Astrocyte of the spinal cord (primary cell): ENCODE measurements around the gene ASTN2.
"Not testable (repeated sequence)": the region's sequence is repeated elsewhere in the genome, so short reads cannot be mapped to it uniquely, and the experiment has no call there.

ENCODE experiments used
- DNase-seq: peaks from one replicate; pipeline ENCODE4 v3.0.0; 2011; ENCODE audit warnings: low read depth, low spot score
- H3K4me3 ChIP-seq: 2 replicates; pipeline ENCODE4 v1.5.1; 2011; ENCODE audit warnings: low read depth, mild to moderate bottlenecking, low read length, moderate library complexity
- CTCF ChIP-seq: IDR thresholded peaks from 2 replicates; pipeline ENCODE4 v1.5.1; 2012; ENCODE audit warnings: low read depth, mild to moderate bottlenecking, low read length, inconsistent platforms
- in situ Hi-C: cut with HindIII; loops from 2 replicates; pipeline ENCODE4 v1.10.0; 2017; ENCODE audit warnings: low sequenced_read_pairs

Gene ASTN2

DNA sequence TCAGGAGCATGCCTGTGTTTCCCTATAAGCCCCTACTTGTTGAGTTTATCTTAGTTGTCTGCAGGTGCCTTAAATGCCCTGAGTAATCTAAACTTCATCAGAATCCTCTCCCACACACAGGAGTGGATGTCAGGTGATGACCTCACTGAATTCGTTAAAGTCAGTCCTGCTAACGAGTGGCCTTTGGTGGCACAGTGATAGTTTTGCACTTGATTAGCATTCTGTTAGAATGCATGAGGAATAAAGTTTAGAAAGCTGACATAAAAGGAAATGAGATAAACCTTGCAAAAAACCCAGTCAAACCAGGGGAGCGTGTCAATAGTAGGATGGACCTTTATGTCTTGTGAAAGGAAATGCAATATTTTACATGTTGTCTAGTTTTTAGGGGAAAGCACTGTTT lies 723.2 kb downstream of the ASTN2 start:
- H3K4me3 ChIP-seq = no peak overlapping the region
- TF ChIP-seq CTCF = no peak
- in situ Hi-C loops = no loop called here
- DNase-seq = no peak

DNA sequence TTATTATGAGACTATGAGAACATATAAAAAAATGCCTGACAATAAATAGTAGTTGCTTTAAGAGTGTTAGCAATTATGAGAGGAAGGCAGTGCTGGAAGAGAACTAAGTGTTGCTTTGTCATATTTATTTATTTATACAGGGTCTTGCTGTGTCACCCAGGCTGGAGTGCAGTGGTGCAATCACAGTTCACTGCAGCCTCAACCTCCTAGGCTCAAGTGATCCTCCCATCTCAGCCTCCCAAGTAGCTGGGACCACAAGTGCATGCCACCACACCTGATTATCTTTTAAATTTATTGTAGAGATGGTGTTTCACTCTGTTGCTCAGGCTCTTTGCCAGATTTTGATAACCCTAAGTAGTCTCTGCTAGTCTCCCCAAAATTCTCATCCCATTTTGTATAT lies 724.1 kb downstream of the ASTN2 start:
- DNase-seq, H3K4me3 ChIP-seq, in situ Hi-C loops: not testable (repeated sequence)

DNA sequence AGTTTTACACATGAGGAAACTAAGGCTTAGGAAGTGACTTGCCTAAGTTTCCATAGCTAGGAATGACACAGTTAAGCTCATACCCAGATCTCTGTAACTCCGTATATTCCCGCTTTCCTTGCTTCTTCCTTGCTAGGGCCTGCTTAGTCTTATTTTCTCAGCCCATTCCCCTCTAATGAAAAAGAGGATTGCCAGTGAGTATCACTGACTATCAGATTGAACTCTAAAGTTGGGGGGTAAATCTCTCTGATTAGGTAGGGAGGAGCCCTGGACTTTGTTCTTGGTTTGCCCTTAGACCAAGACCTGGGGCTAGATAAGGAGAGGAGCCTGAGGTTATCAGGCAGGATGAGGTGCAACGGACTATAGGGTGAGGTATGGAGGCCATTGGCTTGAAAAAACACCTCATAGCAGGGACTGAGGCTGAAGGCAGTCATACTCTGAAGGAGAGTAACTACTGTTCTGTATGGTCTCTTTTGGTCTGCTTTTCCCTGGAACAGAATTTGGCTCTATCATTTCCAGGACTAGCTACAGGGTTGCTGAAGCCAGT lies 725.3 kb downstream of the ASTN2 start:
- TF ChIP-seq CTCF = no peak
- in situ Hi-C loops = no loop called here
- no peak overlapping the region for H3K4me3 ChIP-seq
- DNase-seq = no peak

DNA sequence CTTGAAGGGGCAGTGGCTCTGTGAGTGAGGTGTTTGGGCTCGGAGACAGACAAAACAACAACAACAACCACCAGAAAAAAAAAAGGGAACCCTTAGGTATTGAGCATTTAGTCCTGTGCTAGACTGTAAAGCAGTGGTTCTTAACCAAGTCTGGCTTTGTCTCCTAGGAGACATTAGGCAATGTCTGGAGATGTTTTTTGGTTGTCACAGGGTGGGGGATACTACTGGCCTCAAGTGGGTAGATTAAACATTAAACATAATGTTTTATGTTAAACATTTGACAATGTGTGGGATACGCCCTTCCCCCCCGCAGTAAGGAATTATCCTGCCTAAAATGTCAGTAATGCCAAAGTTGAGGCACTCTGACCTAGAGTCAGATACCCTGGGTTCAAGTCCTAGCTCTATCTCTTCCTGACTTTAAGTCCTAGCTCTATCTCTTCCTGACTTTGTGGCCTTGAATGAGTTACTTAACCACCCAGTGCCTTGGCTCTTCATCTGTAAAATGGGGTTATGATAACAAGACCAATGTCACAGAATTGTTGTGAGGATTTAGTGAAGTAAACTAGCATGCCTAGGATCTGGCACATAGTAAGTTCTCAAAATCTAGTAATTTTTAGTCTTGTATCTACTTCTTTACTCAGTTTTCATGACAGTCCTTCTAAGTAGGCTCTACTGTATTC lies 725.9 kb downstream of the ASTN2 start:
- H3K4me3 ChIP-seq = no peak overlapping the region
- no peak for TF ChIP-seq CTCF
- in situ Hi-C loops = no loop called here
- no peak for DNase-seq

GRCh38 chr9:116687754-116688135 lies 727.1 kb downstream of the ASTN2 start:
- TF ChIP-seq CTCF = no peak
- peak overlapping the region; percentile 85 for H3K4me3 ChIP-seq
- DNase-seq = no peak
- in situ Hi-C loops = no loop called here

DNA sequence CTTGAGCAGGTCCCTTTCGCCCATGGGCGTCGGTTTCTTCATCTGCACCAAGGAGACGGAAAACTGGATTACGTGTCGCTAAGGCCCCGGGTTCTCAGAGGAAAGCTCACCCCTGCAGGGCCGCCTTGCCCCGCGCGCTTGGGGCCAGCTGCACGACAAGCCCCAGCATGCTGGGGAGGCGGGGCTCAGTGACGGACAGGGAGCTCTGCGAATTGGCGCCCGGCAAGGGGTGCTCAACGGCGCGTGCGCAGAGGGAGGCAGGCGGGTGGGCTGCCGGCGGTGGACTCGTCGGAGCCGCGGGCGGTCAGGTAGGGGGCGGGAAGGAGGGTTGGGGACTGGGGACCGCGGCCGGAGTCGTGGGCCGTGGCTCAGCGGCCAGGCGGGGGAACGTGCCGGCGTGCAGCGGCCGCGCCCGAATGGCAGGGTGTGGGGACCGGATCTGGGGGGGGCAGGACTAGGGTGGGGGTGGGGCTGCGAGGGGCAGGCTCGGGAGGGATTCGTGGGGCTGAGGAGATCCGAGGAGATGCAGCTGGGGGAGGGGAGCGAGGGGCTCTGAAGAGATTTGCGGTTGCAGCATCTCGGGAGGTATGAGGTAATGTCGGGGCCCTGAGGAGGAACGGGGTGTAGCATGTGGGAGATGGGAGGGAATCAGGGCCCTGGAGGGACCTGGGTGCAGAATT lies 727.6 kb downstream of the ASTN2 start, which contains the start of gene TRIM32:
TSS of gene TRIM32 (plus strand) at position 232 of the 680 bp plus-strand sequence. CDS start 10,438 bp downstream, outside the sequence.
- TF ChIP-seq CTCF = no peak
- DNase-seq = peak; percentile 85
- in situ Hi-C loops = no loop called here
- peak within 1 kb of the TSS; percentile 85 for H3K4me3 ChIP-seq

- no peak for TF ChIP-seq CTCF
- peak overlapping the region; percentile 85 for H3K4me3 ChIP-seq
- DNase-seq = no peak
- in situ Hi-C loops = no loop called here
Measured at GRCh38 chr9:116686693-116687073, 728.2 kb downstream of the ASTN2 start.
